ENCODE results near the gene GRK6. TPM values are rescaled to one million over a fixed set of nuclear protein-coding genes. Genes with fewer than 3 reads are reported as not detected.

The GRK6 gene
- total RNA-seq, 2 donors from 2014 or later, result 28.6 to 32.4 TPM

- Histone ChIP-seq H3K4me3 (no peak overlapping the region), H3K36me3 (no peaks in the 10 kb centered on the region), H3K4me1 (replicated peaks) (peaks cover 10% of the 10 kb centered on the region), H3K27me3 (replicated peaks; ENCODE audit: insufficient read depth) (no peaks in the 10 kb centered on the region), H3K27ac (no peak overlapping the region), H3K9me3 (no peaks in the 10 kb centered on the region)
- 55% methylated on average over 24 of the region's 25 CpGs for WGBS
- TF ChIP-seq POLR2A (IDR thresholded peaks at IDR 0.05) (no peak), POLR2AphosphoS5 (IDR thresholded peaks at IDR 0.05) (no peak), CTCF (IDR thresholded peaks at IDR 0.05) (no peak)
- DNase-seq (ENCODE audit: low spot score), result no peak
- intact Hi-C loops (cut with DNase I), result no loop called here
Observed at GRCh38 chr5:177468685-177469628, 42.5 kb downstream of the GRK6 start.

DNA sequence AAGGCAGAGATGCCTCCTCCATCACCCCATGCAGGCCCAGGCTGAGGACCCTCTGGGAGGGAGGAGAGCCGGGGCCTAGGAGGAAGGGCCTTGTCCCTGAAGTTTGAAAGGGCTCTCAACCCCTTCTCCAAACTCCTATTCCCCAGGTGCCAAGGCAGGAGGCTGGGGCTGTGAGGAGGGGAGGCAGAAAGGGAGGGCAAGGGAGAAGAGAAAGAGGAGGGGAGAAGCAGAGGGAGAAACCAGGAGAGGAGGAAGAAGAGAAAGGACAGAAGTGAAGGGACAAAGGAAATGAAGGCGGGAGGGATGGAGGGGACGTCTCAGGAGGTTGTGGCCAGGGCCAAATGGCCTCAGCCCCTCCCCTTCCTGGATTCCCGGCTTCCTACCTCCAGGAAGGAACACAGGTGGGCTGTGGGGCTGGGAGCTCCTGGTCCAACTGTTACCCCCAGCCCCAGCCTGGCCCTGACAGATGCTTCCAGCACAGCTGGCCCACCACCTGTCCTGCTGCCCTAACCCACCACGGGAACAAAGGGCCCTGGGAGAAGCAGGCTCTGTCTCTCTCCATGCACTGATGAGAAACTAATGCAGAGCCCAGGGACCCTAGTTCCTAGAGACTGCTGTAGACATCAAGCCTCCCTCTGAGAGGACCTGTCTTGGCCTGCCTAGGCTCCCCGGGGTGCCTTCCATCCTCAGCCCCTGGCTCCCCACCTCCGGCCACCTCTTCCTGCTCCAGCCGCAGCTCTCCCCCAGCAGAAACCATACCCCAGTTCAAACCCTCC, 43.5 kb downstream of the GRK6 start:
- no peak for DNase-seq (ENCODE audit: low spot score)
- no peaks in the 10 kb centered on the region for H3K9me3 ChIP-seq
- WGBS, result 64% methylated on average over 8 of the region's 8 CpGs
- H3K36me3 ChIP-seq, result no peaks in the 10 kb centered on the region
- no peaks in the 10 kb centered on the region for H3K27me3 ChIP-seq (replicated peaks; ENCODE audit: insufficient read depth)
- intact Hi-C loops (cut with DNase I), result no loop called here
- no peak overlapping the region for H3K4me3 ChIP-seq
- TF ChIP-seq CTCF (IDR thresholded peaks at IDR 0.05) (no peak), POLR2AphosphoS5 (IDR thresholded peaks at IDR 0.05) (no peak)
- no peak overlapping the region for H3K27ac ChIP-seq
- H3K4me1 ChIP-seq (replicated peaks), result peaks cover 10% of the 10 kb centered on the region

DNA sequence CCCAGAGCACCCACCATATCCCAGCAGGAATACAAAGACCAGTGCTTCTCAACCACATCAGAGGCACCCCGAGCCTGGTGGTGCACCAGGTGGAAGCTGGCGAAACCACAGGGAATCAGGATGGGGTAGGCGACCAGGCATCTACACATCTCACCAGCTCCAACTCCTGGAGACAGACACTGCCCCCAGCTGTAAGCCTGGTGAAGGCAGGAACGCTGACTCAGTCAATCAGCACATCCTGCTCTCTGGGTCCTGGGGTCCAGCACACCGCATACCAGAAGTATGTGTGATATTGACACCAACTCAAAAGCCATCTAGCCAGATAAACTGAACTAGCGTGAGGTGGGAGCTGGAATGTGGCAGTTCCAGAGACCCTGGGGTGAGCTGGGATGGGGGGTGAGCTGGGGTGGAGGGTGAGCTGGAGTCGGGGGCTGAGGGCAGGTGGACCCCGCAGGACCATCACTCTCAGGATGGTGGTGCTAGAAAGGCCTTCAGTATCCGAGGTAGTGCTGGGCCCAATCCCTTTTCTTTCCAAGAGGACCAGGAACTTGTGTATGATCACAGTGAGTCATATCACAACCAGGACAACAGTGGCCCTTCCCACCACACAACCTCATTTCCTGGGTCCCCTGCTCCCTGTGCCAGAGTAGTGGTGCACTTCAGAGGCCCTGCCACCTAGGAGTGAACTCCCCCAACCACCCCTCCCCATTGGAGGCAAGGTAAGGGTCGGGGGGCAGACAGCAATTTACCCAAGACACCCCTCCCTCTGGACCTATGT, 44.5 kb downstream of the GRK6 start:
- 70% methylated on average over 10 of the region's 10 CpGs for WGBS
- H3K4me1 ChIP-seq (replicated peaks), result peaks cover 10% of the 10 kb centered on the region
- no peak overlapping the region for H3K4me3 ChIP-seq
- no peak overlapping the region for H3K27ac ChIP-seq
- H3K9me3 ChIP-seq, result no peaks in the 10 kb centered on the region
- no peaks in the 10 kb centered on the region for H3K27me3 ChIP-seq (replicated peaks; ENCODE audit: insufficient read depth)
- intact Hi-C loops (cut with DNase I), result no loop called here
- no peak for TF ChIP-seq POLR2A (IDR thresholded peaks at IDR 0.05)
- TF ChIP-seq CTCF (IDR thresholded peaks at IDR 0.05), result no peak
- TF ChIP-seq POLR2AphosphoS5 (IDR thresholded peaks at IDR 0.05), result no peak
- no peaks in the 10 kb centered on the region for H3K36me3 ChIP-seq
- no peak for DNase-seq (ENCODE audit: low spot score)

DNA sequence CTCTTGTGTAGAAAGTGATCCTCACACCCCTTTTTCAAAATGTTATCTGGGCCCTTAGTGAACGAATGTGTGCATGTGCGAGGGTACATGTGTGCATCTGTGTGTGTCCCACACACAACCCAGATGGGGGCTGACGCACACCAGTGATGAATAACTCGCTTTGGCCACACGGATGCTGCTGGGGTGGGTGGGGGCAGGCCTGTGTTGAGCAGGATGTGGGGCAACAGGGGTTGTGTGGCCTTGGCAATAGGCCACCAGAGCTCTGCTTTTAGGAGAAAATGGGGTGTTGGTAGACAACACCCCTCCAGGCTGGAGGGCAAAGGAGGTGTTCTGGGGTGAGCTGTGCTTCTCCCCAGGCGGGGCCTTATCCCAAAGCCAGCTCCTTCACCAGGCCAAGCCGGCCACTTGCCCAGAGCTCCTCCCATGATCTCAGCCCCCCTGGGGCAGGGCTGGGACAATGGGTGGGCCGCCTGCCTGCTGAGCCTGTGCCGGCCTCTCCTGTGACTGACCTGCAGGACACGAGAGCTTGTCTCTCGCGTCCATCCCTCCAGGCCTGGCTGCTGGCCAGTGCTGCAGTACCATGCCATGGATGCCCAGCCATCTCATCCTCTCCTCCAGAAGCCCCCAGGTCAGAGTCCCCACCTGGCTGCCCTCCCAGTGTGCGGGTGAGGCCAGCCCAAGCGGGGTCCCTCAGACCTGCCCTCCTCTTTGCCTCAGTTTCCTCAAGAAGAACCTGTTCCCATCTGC, 45.3 kb downstream of the GRK6 start:
- Histone ChIP-seq H3K27ac (no peak overlapping the region), H3K36me3 (no peaks in the 10 kb centered on the region), H3K4me1 (replicated peaks) (peaks cover 10% of the 10 kb centered on the region), H3K27me3 (replicated peaks; ENCODE audit: insufficient read depth) (no peaks in the 10 kb centered on the region), H3K4me3 (peak overlapping the region; percentile 68 to 70), H3K9me3 (no peaks in the 10 kb centered on the region)
- DNase-seq (ENCODE audit: low spot score), result no peak
- intact Hi-C loops (cut with DNase I), result no loop called here
- TF ChIP-seq CTCF (IDR thresholded peaks at IDR 0.05) (no peak), POLR2AphosphoS5 (IDR thresholded peaks at IDR 0.05) (no peak), POLR2A (IDR thresholded peaks at IDR 0.05) (no peak)
- 40% methylated on average over 14 of the region's 14 CpGs for WGBS

Measured in prostate gland (tissue), 2 donors.